Stimulated activated CD4-positive, alpha-beta T cell treated with anti-CD3 and anti-CD28 coated beads, Interleukin-1b, Interleukin-23, amount 100 ng/mL, for 48 hours (primary cell): ENCODE data around the gene ZNF417.
"Not testable (repeated sequence)": the region's sequence is repeated elsewhere in the genome, so short reads cannot be mapped to it uniquely, and the experiment has no call there.

ENCODE experiments used
- DNase-seq: peaks from one replicate; pipeline ENCODE4 v3.0.0-alpha.2; 2020

Gene ZNF417

DNA sequence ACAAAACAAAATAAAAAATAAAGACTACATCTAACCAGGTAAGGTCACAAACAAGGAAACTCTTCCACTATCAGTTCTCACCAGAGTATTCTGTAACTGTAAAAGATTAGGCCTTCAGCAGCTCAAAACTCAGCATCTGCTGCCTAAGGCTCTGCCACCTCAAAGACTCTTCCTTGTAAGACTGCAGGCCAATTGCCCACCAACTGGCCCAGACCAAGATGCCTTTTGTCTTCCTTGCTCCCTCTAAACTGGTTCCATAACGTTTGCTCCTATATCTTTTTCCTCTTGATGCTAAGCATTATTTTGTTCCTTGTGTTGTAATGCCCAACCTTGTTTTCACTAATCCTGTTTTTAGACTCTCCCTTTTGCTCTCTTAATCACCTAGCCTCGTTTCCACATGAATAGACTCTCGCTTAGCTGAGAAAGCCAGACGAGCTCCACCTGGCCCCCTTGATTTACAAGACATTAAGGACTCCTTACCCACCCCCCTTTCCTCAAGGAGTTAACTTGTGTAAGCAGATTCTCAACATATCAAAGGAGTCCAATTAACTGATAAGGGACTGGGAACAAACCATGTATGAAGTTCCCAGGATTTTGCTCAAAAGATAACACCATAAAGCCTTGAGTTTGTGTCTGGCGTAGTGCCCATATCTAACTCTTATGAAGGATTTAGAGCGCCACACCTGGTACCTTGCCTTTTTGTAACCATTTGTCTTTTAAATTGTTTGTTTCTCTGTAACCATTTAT, 29.0 kb downstream of the ZNF417 start:
- no peak for DNase-seq

DNA sequence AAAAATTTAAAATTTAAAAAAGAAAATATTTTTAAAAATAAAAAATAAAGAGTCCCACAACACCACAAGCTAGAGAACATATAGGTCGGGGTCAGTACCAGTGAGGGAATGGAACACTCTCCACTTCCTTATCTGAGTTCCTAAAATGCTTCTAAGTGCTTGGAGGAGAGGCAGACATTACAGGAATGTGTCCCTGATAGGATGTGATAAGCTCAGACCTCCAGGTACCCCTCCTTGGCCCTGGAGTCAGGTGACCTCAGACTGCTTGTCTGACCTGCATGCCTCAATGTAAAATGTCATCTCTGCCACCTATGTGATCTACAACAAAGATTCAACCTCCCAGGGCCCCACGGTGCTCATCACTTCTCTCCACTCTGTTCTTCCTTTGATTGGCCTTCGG, 30.3 kb downstream of the ZNF417 start:
- DNase-seq = no peak

DNA sequence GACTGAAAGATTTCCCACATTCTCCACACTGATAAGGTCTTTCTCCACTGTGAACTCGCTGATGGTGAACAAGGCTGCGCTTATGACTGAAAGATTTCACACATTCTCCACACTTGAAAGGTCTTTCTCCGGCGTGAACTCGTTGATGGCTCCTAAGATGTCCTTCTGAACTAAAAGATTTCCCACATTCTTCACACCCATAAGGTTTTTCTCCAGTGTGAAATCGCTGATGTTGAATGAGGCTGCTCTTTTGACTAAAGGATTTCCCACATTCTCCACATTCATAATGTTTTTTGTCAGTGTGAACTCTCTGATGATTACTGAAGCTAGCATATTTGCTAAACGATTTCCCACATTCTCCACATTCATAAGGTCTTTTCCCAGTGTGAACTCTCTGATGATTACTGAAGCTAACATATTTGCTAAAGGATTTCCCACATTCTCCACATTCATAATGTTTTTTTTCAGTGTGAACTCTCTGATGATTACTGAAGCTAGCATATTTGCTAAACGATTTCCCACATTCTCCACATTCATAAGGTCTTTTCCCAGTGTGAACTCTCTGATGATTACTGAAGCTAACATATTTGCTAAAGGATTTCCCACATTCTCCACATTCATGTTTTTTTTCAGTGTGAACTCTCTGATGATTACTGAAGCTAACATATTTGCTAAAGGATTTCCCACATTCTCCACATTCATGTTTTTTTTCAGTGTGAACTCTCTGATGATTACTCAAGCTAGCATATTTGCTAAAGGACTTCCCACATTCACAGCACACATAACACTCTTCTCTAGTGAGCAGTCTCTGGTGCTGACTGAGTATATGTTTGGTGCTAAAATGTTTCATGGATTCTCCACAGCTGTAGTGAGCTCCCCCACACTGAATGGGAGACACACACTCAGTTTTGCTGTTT, 42.3 kb downstream of the ZNF417 start:
- DNase-seq = not testable (repeated sequence)

GRCh38 chr19:57872450-57872849, 43.9 kb downstream of the ZNF417 start:
- no peak for DNase-seq

DNA sequence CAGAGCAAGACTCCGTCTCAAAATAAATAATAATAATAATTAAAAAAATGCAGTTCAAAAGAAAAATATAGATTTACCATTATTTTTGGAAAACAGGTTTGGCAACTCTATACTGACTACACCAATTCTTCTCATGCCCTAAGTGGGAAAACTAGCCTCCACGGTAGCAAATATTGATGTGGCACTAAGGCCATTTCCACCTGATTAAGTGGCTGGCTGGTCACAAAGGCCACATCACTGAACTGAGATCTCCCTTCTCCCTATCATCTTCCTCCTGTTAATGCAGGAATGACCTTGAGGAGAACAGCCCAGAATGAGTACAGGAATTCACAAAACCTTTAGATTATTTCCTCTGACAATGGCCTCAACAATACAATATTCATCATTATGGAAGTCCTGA, 46.2 kb downstream of the ZNF417 start:
- no peak for DNase-seq

- not testable (repeated sequence) for DNase-seq
These were observed 46.7 kb downstream of the ZNF417 start for GRCh38 chr19:57869655-57870054.

DNA sequence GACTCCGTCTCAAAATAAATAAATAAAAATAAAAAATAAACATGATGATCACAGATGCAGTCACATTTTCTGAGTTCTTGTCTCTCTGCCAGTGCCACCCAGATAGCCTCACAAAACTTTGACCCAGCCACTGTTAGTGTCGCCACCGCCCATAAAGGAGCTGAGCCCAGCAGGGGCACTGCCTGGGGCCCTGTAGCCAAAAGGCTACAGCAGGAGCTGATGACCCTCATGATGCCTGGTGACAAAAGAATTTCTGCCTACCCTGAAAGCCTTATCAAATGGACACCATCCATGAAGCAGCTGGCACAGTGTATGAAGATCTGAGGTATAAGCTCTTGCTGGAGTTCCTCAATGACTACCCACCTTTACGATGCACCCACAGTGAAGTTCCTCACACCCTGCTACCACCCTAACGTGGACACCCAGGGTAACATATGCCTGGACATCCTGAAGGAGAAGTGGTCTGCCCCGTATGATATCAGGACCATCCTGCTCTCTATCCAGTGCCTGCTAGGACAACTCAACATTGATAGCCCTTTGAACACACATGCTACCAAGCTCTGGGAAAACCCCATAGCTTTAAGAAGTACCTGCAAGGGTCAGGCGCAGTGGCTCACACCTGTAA, 48.4 kb downstream of the ZNF417 start:
- DNase-seq = no peak
